LNCaP clone FGC (cell line): Measurements from ENCODE around the gene AGR2.

Experiments used
- DNase-seq: peaks from one replicate; pipeline ENCODE4 v3.0.0-alpha.2; 2011; ENCODE audit warnings: low read depth
- H3K4me3 ChIP-seq: 2 replicates; pipeline ENCODE4 v1.5.1; 2011; ENCODE audit warnings: mild to moderate bottlenecking, low read depth, low read length, control low read depth
- CTCF ChIP-seq: IDR thresholded peaks from 2 replicates; pipeline ENCODE4 v1.5.1; 2012; ENCODE audit warnings: mild to moderate bottlenecking; ENCODE audit not compliant: control insufficient read depth, insufficient read depth; ENCODE audit errors: extremely low read depth

The AGR2 gene

GRCh38 chr7:16803881-16804673 lies 722 bp downstream of the AGR2 start:
- peak; percentile 78 for DNase-seq
- H3K4me3 ChIP-seq, result peak overlapping the region; percentile 0; the same call in 1 of the 2 replicates
- no peak for TF ChIP-seq CTCF

GRCh38 chr7:16803125-16803524 lies 1.7 kb downstream of the AGR2 start:
- no peak for TF ChIP-seq CTCF
- no peak for DNase-seq
- no peak overlapping the region for H3K4me3 ChIP-seq

- no peak for TF ChIP-seq CTCF
- no peak overlapping the region for H3K4me3 ChIP-seq
- no peak for DNase-seq
Observed at GRCh38 chr7:16801579-16801978, 3.2 kb downstream of the AGR2 start.

- no peak overlapping the region for H3K4me3 ChIP-seq
- DNase-seq, result no peak
- TF ChIP-seq CTCF, result peak; percentile 57
Observed at GRCh38 chr7:16801111-16801542, 3.7 kb downstream of the AGR2 start.

- no peak for DNase-seq
- no peak overlapping the region for H3K4me3 ChIP-seq
- no peak for TF ChIP-seq CTCF
Observed at GRCh38 chr7:16795624-16796023, 9.2 kb downstream of the AGR2 start.

GRCh38 chr7:16794986-16795385 lies 9.8 kb downstream of the AGR2 start:
- DNase-seq, result no peak
- no peak overlapping the region for H3K4me3 ChIP-seq
- TF ChIP-seq CTCF, result no peak
